K562 (cell line): ENCODE data around the gene MPL. TPM values are rescaled to one million over a fixed set of nuclear protein-coding genes. Genes with fewer than 3 reads are reported as not detected.
A peak's percentile ranks its signal among the peaks of the same experiment; 100 is the strongest.

Source experiments
- ATAC-seq: fragments of 200-7000 bp; cut with Tn5 transposase; 3 replicates; pipeline ENCODE4 v1.9.1; 2020; ENCODE audit warnings: moderate library complexity
- BruUV-seq: library from RNA; stranded (reverse); fragments of 400-500 nt; replicated peaks from 2 replicates; lab custom pipeline; 2021; lab: Mats Ljungman, UMichigan
- CTCF ChIA-PET: fragments of 300-600 bp; formaldehyde crosslinking; extraction: SDS; loops from one replicate; lab custom pipeline; 2021; ENCODE audit warnings: low intra/inter-chr PET ratio; lab: Yijun Ruan, JAX
- POLR2A ChIA-PET: fragments of 300-600, 350-650 bp; sonication (Branson Sonifier 250); formaldehyde crosslinking; extraction: SDS; loops from one replicate; lab custom pipeline; 2021; ENCODE audit warnings: antibody characterized with exemption, inconsistent platforms; lab: Yijun Ruan, JAX
- DNase-seq, 4 experiments: peaks; one replicate each; pipeline versions ENCODE4 v3.0.0 to v3.0.0-alpha.2; 2011 to 2018; ENCODE audit warnings: low spot score in 3 of 4, mixed read lengths in 3 of 4; ENCODE audit errors: extremely low read depth in 1 of 4
- FAIRE-seq: peaks from 2 replicates; lab custom pipeline; 2011; peaks lifted over from hg19 to GRCh38; lab: Jason Lieb, UNC
- H2AFZ ChIP-seq: 2 replicates; pipeline ENCODE4 v1.6.0; 2011; ENCODE audit warnings: low read depth, low read length, control low read depth, inconsistent platforms
- H3K27ac ChIP-seq: fragments of 200-600 bp; 3 replicates; pipeline ENCODE4 v1.8.0; 2011; ENCODE audit warnings: low read depth, mild to moderate bottlenecking, control low read depth, inconsistent platforms, low read length, moderate library complexity, mixed read lengths; ENCODE audit errors: extremely low read depth
- H3K27me3 ChIP-seq, 2 experiments: fragments of 300-600 bp in 1 of 2; 2 replicates in 1 of 2; 3 replicates in 1 of 2; pipeline versions ENCODE4 v1.6.0 to v1.8.0; 2011; ENCODE audit warnings: inconsistent platforms in 2 of 2, low read length in 2 of 2, mild to moderate bottlenecking in 1 of 2, mixed read lengths in 1 of 2, moderate library complexity in 1 of 2; ENCODE audit not compliant: control insufficient read depth in 2 of 2, insufficient read depth in 2 of 2
- H3K36me3 ChIP-seq: fragments of 300-600 bp; 3 replicates; pipeline ENCODE4 v1.8.0; 2011; ENCODE audit warnings: mild to moderate bottlenecking, low read length, inconsistent platforms; ENCODE audit not compliant: control insufficient read depth, insufficient read depth
- H3K4me1 ChIP-seq, 2 experiments: fragments of 200-600 bp in 1 of 2; replicated peaks in 1 of 2; 2 replicates in 1 of 2; 3 replicates in 1 of 2; pipeline versions ENCODE4 v1.5.1 to v1.8.0; 2011; ENCODE audit warnings: inconsistent platforms in 2 of 2, low read length in 2 of 2, mild to moderate bottlenecking in 1 of 2, mixed read lengths in 1 of 2, moderate library complexity in 1 of 2; ENCODE audit not compliant: control insufficient read depth in 2 of 2, insufficient read depth in 2 of 2
- H3K4me2 ChIP-seq: 2 replicates; pipeline ENCODE4 v1.6.1; 2011; ENCODE audit warnings: low read length, control low read depth, inconsistent platforms, mixed read lengths; ENCODE audit not compliant: insufficient read depth
- H3K4me3 ChIP-seq: fragments of 200-600 bp; sonication (generic), shearing (Covaris generic); 2 replicates; pipeline ENCODE4 v1.5.1; 2016; ENCODE audit warnings: control low read depth, inconsistent platforms
- H3K79me2 ChIP-seq: fragments of 200-600 bp; 3 replicates; pipeline ENCODE4 v1.8.0; 2011; ENCODE audit warnings: low read length, inconsistent platforms; ENCODE audit not compliant: control insufficient read depth, insufficient read depth
- H3K9ac ChIP-seq, 2 experiments: 2 replicates each; pipeline versions ENCODE4 v1.6.0 to v1.6.1; 2011; ENCODE audit warnings: low read depth in 2 of 2, low read length in 2 of 2, control low read depth in 1 of 2, inconsistent platforms in 1 of 2, mild to moderate bottlenecking in 1 of 2, mixed read lengths in 1 of 2; ENCODE audit not compliant: insufficient read depth in 1 of 2
- H3K9me1 ChIP-seq: one replicate; pipeline ENCODE4 v1.6.0; 2011; ENCODE audit warnings: inconsistent platforms, mild to moderate bottlenecking, low read length, moderate library complexity; ENCODE audit not compliant: control insufficient read depth, insufficient read depth
- H3K9me3 ChIP-seq: replicated peaks from 2 replicates; pipeline ENCODE4 v1.5.1; 2011; ENCODE audit warnings: low read depth, low read length, inconsistent platforms; ENCODE audit not compliant: control insufficient read depth, insufficient read depth
- H4K20me1 ChIP-seq: replicated peaks from 2 replicates; pipeline ENCODE4 v1.6.1; 2011; ENCODE audit warnings: low read length, inconsistent platforms, mixed read lengths; ENCODE audit not compliant: control insufficient read depth, insufficient read depth
- BCLAF1 ChIP-seq, 2 experiments: fragments of 450-650 bp in 1 of 2; IDR thresholded peaks; 2 replicates each; pipeline ENCODE4 v1.6.1; 2011 to 2017; ENCODE audit warnings: low read depth in 2 of 2, antibody characterized with exemption in 1 of 2, borderline replicate concordance in 1 of 2, low read length in 1 of 2, mild to moderate bottlenecking in 1 of 2, mixed read lengths in 1 of 2; ENCODE audit not compliant: control insufficient read depth in 1 of 2
- CSDE1 ChIP-seq, 2 experiments: fragments of 450-650 bp; IDR thresholded peaks; 2 replicates each; pipeline ENCODE4 v1.6.1; 2016; ENCODE audit warnings: mild to moderate bottlenecking in 1 of 2
- DMBX1 ChIP-seq: fragments of 250-450 bp; sonication (Bioruptor Pico); IDR thresholded peaks from 2 replicates; pipeline ENCODE4 v1.8.0; 2022; ENCODE audit warnings: inconsistent platforms, mild to moderate bottlenecking, moderate library complexity, borderline replicate concordance
- FOSL1 ChIP-seq: fragments of 200-800 bp; sonication (Bioruptor generic); conservative IDR thresholded peaks from 2 replicates; pipeline ENCODE4 v1.6.1; 2016; ENCODE audit warnings: missing genetic modification characterization, missing compliant biosample characterization
- GATAD2A ChIP-seq: fragments of 450-650 bp; IDR thresholded peaks from 2 replicates; pipeline ENCODE4 v1.6.1; 2017
- MEF2A ChIP-seq: IDR thresholded peaks from 2 replicates; pipeline ENCODE4 v1.6.1; 2011; ENCODE audit warnings: low read depth, mild to moderate bottlenecking, low read length, moderate library complexity; ENCODE audit not compliant: control insufficient read depth
- MXD1 ChIP-seq: fragments of 250-450 bp; sonication (Bioruptor Pico); IDR thresholded peaks from 2 replicates; pipeline ENCODE4 v1.8.0; 2021; ENCODE audit warnings: borderline replicate concordance, mild to moderate bottlenecking, moderate library complexity; ENCODE audit not compliant: poor library complexity, severe bottlenecking
- TARDBP ChIP-seq: fragments of 450-650 bp; IDR thresholded peaks from 2 replicates; pipeline ENCODE4 v1.6.1; 2016
- ZBTB7A ChIP-seq: IDR thresholded peaks from 2 replicates; pipeline ENCODE4 v1.6.1; 2011; ENCODE audit warnings: low read depth, mild to moderate bottlenecking, low read length, moderate library complexity, borderline replicate concordance; ENCODE audit not compliant: control insufficient read depth
- WGBS: fragments of 100-300 bp; shearing (Covaris generic); methylation state at CpG from one replicate; pipeline ENCODE4 v1.1.6; 2016; ENCODE audit warnings: low coverage, mixed read lengths; ENCODE audit not compliant: insufficient coverage; ENCODE audit errors: missing lambda C conversion rate; 5-methylcytosine and 5-hydroxymethylcytosine counted together
- in situ Hi-C: fragments of 300-500 bp; cut with MboI; formaldehyde crosslinking; loops from 4 replicates; pipeline ENCODE4 v1.15.0; 2018; ENCODE audit warnings: inconsistent platforms, mixed read lengths
- intact Hi-C: fragments of 100-400 bp; cut with micrococcal nuclease; formaldehyde crosslinking; loops from 2 replicates; pipeline ENCODE4 v1.14.2; 2022
- polyA plus RNA-seq, 8 experiments: library from polyadenylated mRNA; depleted of rRNA in 4 of 8; stranded (reverse) in 5 of 8; unstranded in 3 of 8; fragments of >200 nt; fragmentation: Nextera tagmentation in 2 of 8; fragmentation: Illumina TruSeq in 1 of 8; extraction: Ambion mirVana in 2 of 8; extraction: Trizol in 1 of 8; gene quantifications; 2 replicates each; pipeline versions ENCODE4 v1.2.1 to v1.2.3, GENCODE V29; 2011 to 2014; ENCODE audit warnings: inconsistent platforms in 1 of 8, missing spikeins in 1 of 8
- total RNA-seq, 7 experiments: library from RNA; depleted of rRNA in 6 of 7; stranded (reverse); fragments of >200 nt in 6 of 7; fragmentation: Illumina TruSeq in 2 of 7; extraction: Trizol in 2 of 7; gene quantifications; 2 replicates each; pipeline versions ENCODE4 v1.2.1 to v1.2.3, GENCODE V29; 2011 to 2021; ENCODE audit warnings: low replicate concordance in 1 of 7
- TF ChIP-seq, protein P1 (sequence below): fragments of 450-650 bp; IDR thresholded peaks from 2 replicates; pipeline ENCODE4 v1.6.1; 2018; ENCODE audit not compliant: partially characterized antibody
- TF ChIP-seq, protein P2 (sequence below): fragments of 250-450 bp; sonication (Bioruptor Pico); IDR thresholded peaks from 2 replicates; pipeline ENCODE4 v1.4.0; 2020; ENCODE audit warnings: mild to moderate bottlenecking, moderate library complexity

The MPL gene
- total and polyA plus RNA-seq, 9 of the 15 experiments (the other 6 are each of a cell fraction or from before 2014, with no cell fraction given) = not detected

DNA sequence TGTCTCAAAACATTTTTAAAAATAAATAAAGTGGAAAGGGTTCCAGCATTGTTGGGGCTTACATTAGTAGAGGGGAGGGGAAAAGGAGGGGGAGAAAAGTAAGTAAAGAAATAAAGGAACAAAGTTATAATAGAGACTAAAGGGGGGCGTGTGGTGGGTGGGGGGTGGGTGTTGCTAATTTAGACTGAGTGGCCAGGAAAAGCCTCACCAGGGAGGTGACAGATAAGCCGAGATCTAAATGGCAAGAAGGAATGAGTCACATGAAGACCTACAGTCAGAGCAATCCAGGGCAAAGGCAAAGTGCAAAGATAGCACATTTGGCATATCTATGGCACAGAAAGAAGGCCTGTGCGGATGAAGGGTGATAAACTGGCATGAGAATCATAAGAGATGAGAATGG, 7.5 kb downstream of the MPL start (continued):
- TF ChIP-seq, protein P1, sequence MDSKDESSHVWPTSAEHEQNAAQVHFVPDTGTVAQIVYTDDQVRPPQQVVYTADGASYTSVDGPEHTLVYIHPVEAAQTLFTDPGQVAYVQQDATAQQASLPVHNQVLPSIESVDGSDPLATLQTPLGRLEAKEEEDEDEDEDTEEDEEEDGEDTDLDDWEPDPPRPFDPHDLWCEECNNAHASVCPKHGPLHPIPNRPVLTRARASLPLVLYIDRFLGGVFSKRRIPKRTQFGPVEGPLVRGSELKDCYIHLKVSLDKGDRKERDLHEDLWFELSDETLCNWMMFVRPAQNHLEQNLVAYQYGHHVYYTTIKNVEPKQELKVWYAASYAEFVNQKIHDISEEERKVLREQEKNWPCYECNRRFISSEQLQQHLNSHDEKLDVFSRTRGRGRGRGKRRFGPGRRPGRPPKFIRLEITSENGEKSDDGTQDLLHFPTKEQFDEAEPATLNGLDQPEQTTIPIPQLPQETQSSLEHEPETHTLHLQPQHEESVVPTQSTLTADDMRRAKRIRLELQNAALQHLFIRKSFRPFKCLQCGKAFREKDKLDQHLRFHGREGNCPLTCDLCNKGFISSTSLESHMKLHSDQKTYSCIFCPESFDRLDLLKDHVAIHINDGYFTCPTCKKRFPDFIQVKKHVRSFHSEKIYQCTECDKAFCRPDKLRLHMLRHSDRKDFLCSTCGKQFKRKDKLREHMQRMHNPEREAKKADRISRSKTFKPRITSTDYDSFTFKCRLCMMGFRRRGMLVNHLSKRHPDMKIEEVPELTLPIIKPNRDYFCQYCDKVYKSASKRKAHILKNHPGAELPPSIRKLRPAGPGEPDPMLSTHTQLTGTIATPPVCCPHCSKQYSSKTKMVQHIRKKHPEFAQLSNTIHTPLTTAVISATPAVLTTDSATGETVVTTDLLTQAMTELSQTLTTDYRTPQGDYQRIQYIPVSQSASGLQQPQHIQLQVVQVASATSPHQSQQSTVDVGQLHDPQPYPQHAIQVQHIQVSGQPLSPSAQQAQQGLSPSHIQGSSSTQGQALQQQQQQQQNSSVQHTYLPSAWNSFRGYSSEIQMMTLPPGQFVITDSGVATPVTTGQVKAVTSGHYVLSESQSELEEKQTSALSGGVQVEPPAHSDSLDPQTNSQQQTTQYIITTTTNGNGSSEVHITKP = peak; percentile 68
- TF ChIP-seq CSDE1 (IDR thresholded peaks at IDR 0.05) (0 out of 4 replicates have a peak, but pooled peaks of 1 of the 2 experiments have one; percentile 16), MXD1 (CRISPR knock-in tag) (no peak), FOSL1 (tag) (peak; percentile 91), GATAD2A (0 out of 2 replicates have a peak, but pooled peaks have one; percentile 44)

GRCh38 chr1:43346636-43347035, 9.0 kb downstream of the MPL start:
- Histone ChIP-seq H3K36me3 (no peaks in the 10 kb centered on the region), H4K20me1 (no peaks in the 10 kb centered on the region), H3K4me1 (peaks cover 13 to 21% of the 10 kb centered on the region in 2 experiments; a peak in 4 of 5 replicates), H3K4me2 (no peak overlapping the region), H3K9me1 (no peaks in the 10 kb centered on the region), H3K27me3 (no peaks in the 10 kb centered on the region), H3K9ac (no peak overlapping the region), H3K79me2 (no peaks in the 10 kb centered on the region), H2AFZ (no peak overlapping the region), H3K27ac (no peak overlapping the region), H3K9me3 (no peaks in the 10 kb centered on the region), H3K4me3 (no peak overlapping the region)
- intact Hi-C loops (no loop called here), in situ Hi-C loops (no loop called here)
- FAIRE-seq (no peak), DNase-seq (no peak), ATAC-seq (no peak)
- ChIA-PET CTCF (no interaction called here), POLR2A (interaction anchor here (0.7 kb wide), 2 partner anchors 31 to 684 kb away, joined by 3 read pairs; no protein-coding TSS in a partner anchor)
- BruUV-seq = no TSS peak
- WGBS = 64% methylated on average over 5 of the region's 5 CpGs
- TF ChIP-seq TARDBP = no peak
- no peak for TF ChIP-seq MEF2A
- no peak for TF ChIP-seq ZBTB7A
- TF ChIP-seq, protein P2, sequence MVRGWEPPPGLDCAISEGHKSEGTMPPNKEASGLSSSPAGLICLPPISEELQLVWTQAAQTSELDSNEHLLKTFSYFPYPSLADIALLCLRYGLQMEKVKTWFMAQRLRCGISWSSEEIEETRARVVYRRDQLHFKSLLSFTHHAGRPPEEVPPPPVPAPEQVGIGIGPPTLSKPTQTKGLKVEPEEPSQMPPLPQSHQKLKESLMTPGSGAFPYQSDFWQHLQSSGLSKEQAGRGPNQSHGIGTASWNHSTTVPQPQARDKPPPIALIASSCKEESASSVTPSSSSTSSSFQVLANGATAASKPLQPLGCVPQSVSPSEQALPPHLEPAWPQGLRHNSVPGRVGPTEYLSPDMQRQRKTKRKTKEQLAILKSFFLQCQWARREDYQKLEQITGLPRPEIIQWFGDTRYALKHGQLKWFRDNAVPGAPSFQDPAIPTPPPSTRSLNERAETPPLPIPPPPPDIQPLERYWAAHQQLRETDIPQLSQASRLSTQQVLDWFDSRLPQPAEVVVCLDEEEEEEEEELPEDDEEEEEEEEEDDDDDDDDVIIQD = no peak
- TF ChIP-seq BCLAF1 (IDR thresholded peaks at IDR 0.05; ENCODE audit: borderline replicate concordance in 1 of 2, control insufficient read depth in 1 of 2, low read depth in 2 of 2, low read length in 1 of 2) = no peak
- no peak for TF ChIP-seq DMBX1
